A673 (cell line): ENCODE measurements around the gene UNC5A.

ENCODE experiments used
- CTCF ChIP-seq: fragments of 300-800, 200-600 bp; sonication (generic); conservative IDR thresholded peaks from 2 replicates; pipeline ENCODE4 v1.5.1; 2017; ENCODE audit warnings: low read depth, mild to moderate bottlenecking, antibody characterized with exemption, low read length, moderate library complexity, mixed read lengths
- EZH2 ChIP-seq: fragments of 200-600 bp; sonication (generic); IDR thresholded peaks from 2 replicates; pipeline ENCODE4 v1.6.1; 2017; ENCODE audit warnings: borderline replicate concordance, low read depth, mild to moderate bottlenecking, mixed read lengths, antibody characterized with exemption, low read length; ENCODE audit not compliant: poor library complexity, severe bottlenecking

- no peak for TF ChIP-seq CTCF
- no peak for TF ChIP-seq EZH2
Measured at GRCh38 chr5:176814313-176814685, 3.9 kb downstream of the UNC5A start.
